Activated CD4-positive, alpha-beta memory T cell treated with anti-CD3 and anti-CD28 coated beads for 36 hours (primary cell): ENCODE results near the gene KCP. TPM values are rescaled to one million over a fixed set of nuclear protein-coding genes. Genes with fewer than 3 reads are reported as not detected.

ENCODE experiments used
- CTCF ChIA-PET: fragments of 350-600 bp; sonication (Branson Sonifier 250); formaldehyde crosslinking; loops from one replicate; lab custom pipeline; 2021; ENCODE audit warnings: antibody characterized with exemption, inconsistent platforms; lab: Charles Lee
- POLR2A ChIA-PET: fragments of 350-600 bp; sonication (Branson Sonifier 250); formaldehyde crosslinking; loops from one replicate; lab custom pipeline; 2021; ENCODE audit warnings: antibody characterized with exemption; lab: Charles Lee
- DNase-seq: peaks from one replicate; pipeline ENCODE4 v3.0.0-alpha.2; 2020
- H3K27ac Mint-ChIP-seq: one replicate; pipeline ENCODE4 v1.8.0; 2021; ENCODE audit warnings: mixed read lengths
- H3K27me3 Mint-ChIP-seq: one replicate; pipeline ENCODE4 v1.8.0; 2021; ENCODE audit warnings: mixed read lengths
- H3K36me3 Mint-ChIP-seq: one replicate; pipeline ENCODE4 v1.8.0; 2021; ENCODE audit warnings: mixed read lengths
- H3K4me1 Mint-ChIP-seq: one replicate; pipeline ENCODE4 v1.8.0; 2021; ENCODE audit warnings: low read depth, mixed read lengths
- H3K4me3 Mint-ChIP-seq: one replicate; pipeline ENCODE4 v1.8.0; 2021; ENCODE audit warnings: mild to moderate bottlenecking, mixed read lengths
- H3K9me3 Mint-ChIP-seq: one replicate; pipeline ENCODE4 v1.8.0; 2021; ENCODE audit warnings: mixed read lengths
- intact Hi-C: fragments of 100-400 bp; cut with micrococcal nuclease; formaldehyde crosslinking; loops from one replicate; pipeline ENCODE4 v1.15.1; 2023
- total RNA-seq, 2 experiments: library from RNA; stranded (reverse); gene quantifications; one replicate each; pipeline ENCODE4 v1.2.3, GENCODE V29; 2021

KCP gene
- total RNA-seq, 2 experiments from 2014 or later = 0.05 to 0.12 TPM

DNA sequence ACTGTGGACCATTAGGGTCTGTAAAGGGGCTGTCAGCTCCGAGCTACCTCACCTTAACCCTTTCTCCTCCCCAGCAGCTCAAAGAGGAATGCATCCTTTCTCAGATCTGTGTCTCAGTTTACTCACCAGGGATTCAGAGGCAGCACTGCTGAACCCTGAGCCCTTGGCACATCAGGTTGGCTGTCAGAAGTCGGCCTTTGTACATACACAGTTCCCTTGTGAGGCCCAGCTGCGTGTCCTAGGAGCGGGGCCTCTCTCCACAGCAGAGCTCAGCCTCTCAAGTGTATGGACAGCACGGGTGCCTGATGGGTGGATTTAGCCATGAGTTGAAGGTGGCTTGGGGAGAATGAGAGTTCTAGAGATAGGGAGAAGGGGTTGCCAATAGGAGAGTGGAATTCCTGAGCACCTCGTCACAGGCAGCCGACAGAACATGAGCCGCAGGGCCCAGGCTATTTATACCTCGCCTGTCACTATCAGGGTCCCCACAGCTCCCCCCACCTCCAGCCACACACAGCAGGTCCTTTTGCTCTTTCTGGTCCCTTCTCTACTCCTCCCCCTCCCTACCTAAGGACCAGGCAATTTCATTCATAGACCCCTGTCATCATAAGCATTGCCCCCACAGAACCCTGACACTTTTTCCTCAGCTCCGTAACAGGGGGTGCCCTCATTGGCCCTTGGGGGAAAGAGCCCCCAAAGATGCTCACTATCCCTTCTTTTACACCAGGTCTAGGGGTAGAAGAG is 82.4 kb downstream of the KCP start:
- Mint-ChIP-seq H3K36me3 (no peaks in the 10 kb centered on the region), H3K4me1 (peaks cover 11% of the 10 kb centered on the region), H3K4me3 (no peak overlapping the region), H3K27me3 (peaks cover 38% of the 10 kb centered on the region), H3K9me3 (no peaks in the 10 kb centered on the region), H3K27ac (no peak overlapping the region)
- no peak for DNase-seq
- CTCF ChIA-PET = interaction anchor here (1.0 kb wide), 1 partner anchor 55 kb away, joined by 4 read pairs; no protein-coding TSS in a partner anchor
- POLR2A ChIA-PET = no interaction called here
- intact Hi-C loops = no loop called here

GRCh38 chr7:128827248-128827958 is 83.1 kb downstream of the KCP start:
- Mint-ChIP-seq H3K27ac (no peak overlapping the region), H3K4me1 (peaks cover 11% of the 10 kb centered on the region), H3K4me3 (no peak overlapping the region), H3K36me3 (no peaks in the 10 kb centered on the region), H3K9me3 (no peaks in the 10 kb centered on the region), H3K27me3 (peaks cover 38% of the 10 kb centered on the region)
- DNase-seq = no peak
- intact Hi-C loops = no loop called here
- CTCF ChIA-PET = no interaction called here
- POLR2A ChIA-PET = no interaction called here

DNA sequence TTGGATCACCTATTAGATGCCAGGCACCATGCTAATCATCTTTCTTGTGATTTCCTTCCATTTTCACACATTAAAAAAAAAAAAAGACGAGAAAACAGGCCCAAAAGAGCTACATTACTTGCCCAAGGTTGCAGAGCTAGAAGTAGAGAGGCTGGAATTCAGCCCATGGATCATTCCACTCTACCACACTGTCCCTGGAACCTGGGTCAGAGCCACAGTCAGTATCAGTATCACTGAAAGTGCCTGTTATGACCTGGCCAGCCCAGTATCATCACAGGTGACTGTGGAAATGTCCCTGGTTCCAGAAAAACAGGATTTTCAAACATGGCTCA is 83.6 kb downstream of the KCP start:
- peaks cover 11% of the 10 kb centered on the region for H3K4me1 Mint-ChIP-seq
- intact Hi-C loops = no loop called here
- no peak overlapping the region for H3K4me3 Mint-ChIP-seq
- peaks cover 37% of the 10 kb centered on the region for H3K27me3 Mint-ChIP-seq
- ChIA-PET CTCF (no interaction called here), POLR2A (no interaction called here)
- DNase-seq = no peak
- no peaks in the 10 kb centered on the region for H3K36me3 Mint-ChIP-seq
- H3K9me3 Mint-ChIP-seq = no peaks in the 10 kb centered on the region
- H3K27ac Mint-ChIP-seq = no peak overlapping the region

Other genes starting within 250 kb of the KCP start
- under 1 TPM in 1 of 2 experiments, not detected in 1; 0.10 TPM for gene GARIN1A, start 238.4 kb downstream of the KCP start, total RNA-seq
- 10 to 100 TPM; 43.2 to 44.2 TPM for gene CALU, start 171.3 kb downstream of the KCP start, total RNA-seq
- gene OPN1SW, start 134.9 kb downstream of the KCP start, total RNA-seq = not detected
- 1 to 10 TPM; 8.8 to 8.9 TPM for gene CCDC136, start 118.7 kb downstream of the KCP start, total RNA-seq
- under 1 TPM in 1 of 2 experiments, not detected in 1; 0.05 TPM for gene FLNC, start 80.3 kb downstream of the KCP start, total RNA-seq
- 100 to 1,000 TPM; 113 to 117 TPM for gene ATP6V1F, start 47.9 kb downstream of the KCP start, total RNA-seq
- gene IRF5, start 27.2 kb upstream of the KCP start, total RNA-seq = 10 to 100 TPM; 21.7 to 22.9 TPM
- 10 to 100 TPM; 53.4 to 54.5 TPM for gene TNPO3, start 144.4 kb upstream of the KCP start, total RNA-seq
- 1 to 10 TPM; 3.3 to 4.1 TPM for gene TSPAN33, start 234.0 kb upstream of the KCP start, total RNA-seq